Sigmoid colon (tissue), 7 donors: ENCODE results near the gene COL6A1. TPM values are rescaled to one million over a fixed set of nuclear protein-coding genes. Genes with fewer than 3 reads are reported as not detected.

ENCODE experiments used
- DNase-seq: peaks from one replicate; pipeline ENCODE4 v3.0.0-alpha.2; 2019
- H3K27ac ChIP-seq, 4 donors: fragments of 200-600 bp; sonication (generic); one replicate each; pipeline ENCODE4 v1.5.1; 2016 to 2019; ENCODE audit warnings: mild to moderate bottlenecking in 1 of 4
- H3K27me3 ChIP-seq, 3 donors: fragments of 200-600 bp; sonication (generic); one replicate each; pipeline ENCODE4 v1.5.1; 2019; ENCODE audit warnings: mild to moderate bottlenecking in 1 of 3
- H3K36me3 ChIP-seq, 4 donors: fragments of 200-600 bp; sonication (generic); one replicate each; pipeline ENCODE4 v1.5.1; 2016 to 2019
- H3K4me1 ChIP-seq, 4 donors: fragments of 200-600 bp; sonication (generic); one replicate each; pipeline ENCODE4 v1.5.1; 2017 to 2019
- H3K4me3 ChIP-seq, 4 donors: fragments of 200-600 bp; sonication (generic); one replicate each; pipeline ENCODE4 v1.5.1; 2017 to 2019; ENCODE audit warnings: mild to moderate bottlenecking in 2 of 4, moderate library complexity in 1 of 4
- H3K9me3 ChIP-seq, 4 donors: fragments of 200-600 bp in 3 of 4; sonication (generic) in 3 of 4; one replicate each; pipeline versions ENCODE4 v1.5.1 to v1.6.1; 2013 to 2019
- EP300 ChIP-seq, 4 donors: sonication (generic); formaldehyde crosslinking; IDR thresholded peaks; one replicate each; pipeline ENCODE4 v1.6.1; 2017; ENCODE audit warnings: antibody characterized with exemption in 4 of 4
- POLR2A ChIP-seq, 2 donors: fragments of 450-650 bp; IDR thresholded peaks; one replicate each; pipeline ENCODE4 v1.6.1; 2016; ENCODE audit warnings: antibody characterized with exemption in 2 of 2, mild to moderate bottlenecking in 2 of 2, moderate library complexity in 2 of 2
- POLR2AphosphoS5 ChIP-seq, 4 donors: sonication (generic); formaldehyde crosslinking; IDR thresholded peaks; one replicate each; pipeline ENCODE4 v1.6.1; 2017; ENCODE audit warnings: antibody characterized with exemption in 4 of 4
- WGBS, 2 donors: extraction: QIAGEN DNeasy Blood & Tissue Kit; methylation state at CpG; one replicate each; pipeline ENCODE4 v1.1.7; 2013; 5-methylcytosine and 5-hydroxymethylcytosine counted together
- intact Hi-C: fragments of 100-400 bp; cut with DNase I; formaldehyde crosslinking; loops from one replicate; pipeline ENCODE4 v1.15.1; 2023
- polyA plus RNA-seq, 3 donors: library from polyadenylated mRNA; stranded (reverse); fragments of 200-250 nt; gene quantifications; one replicate each; pipeline ENCODE4 v1.2.3, GENCODE V29; 2013
- total RNA-seq, 4 donors: library from RNA; depleted of rRNA; stranded (reverse); fragments of >200 nt; gene quantifications; one replicate each; pipeline ENCODE4 v1.1.0, GENCODE V29; 2016
- TF ChIP-seq, protein P1 (sequence below), 4 experiments: fragments of 450-650 bp in 3 of 4; fragments of 200-600 bp in 1 of 4; IDR thresholded peaks; one replicate each; pipeline ENCODE4 v1.5.1; 2016 to 2019; ENCODE audit warnings: antibody characterized with exemption in 4 of 4, mild to moderate bottlenecking in 3 of 4, moderate library complexity in 2 of 4
- donor health status: healthy with polysubstance abuse.
- donor health status: Bipolar disorder and iron deficiency.
- donor health status: healthy.

Gene COL6A1
- total and polyA plus RNA-seq, 7 donors = 14.3 to 1,755 (median 622) TPM

DNA sequence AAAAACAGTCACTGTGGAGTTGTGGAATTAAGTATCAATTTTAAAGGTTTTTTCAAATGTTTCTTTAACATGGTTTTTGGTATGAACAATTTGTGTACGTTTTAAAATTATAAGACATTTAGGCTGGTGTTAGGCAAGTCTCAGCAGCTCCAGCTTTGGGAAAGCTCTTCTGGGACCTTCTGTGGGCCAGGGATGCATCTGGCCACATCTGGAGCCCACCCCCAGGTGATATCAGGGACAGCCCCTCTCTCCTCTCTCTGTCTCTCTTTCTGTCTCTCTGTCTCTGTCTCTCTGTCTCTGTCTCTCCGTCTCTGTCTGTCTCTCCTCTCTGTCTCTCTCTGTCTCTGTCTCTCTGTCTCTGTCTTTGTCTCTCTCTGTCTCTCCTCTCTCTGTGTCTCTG lies 1.3 kb upstream of the COL6A1 start:
- Histone ChIP-seq H3K4me1 (peaks cover 0 to 64% (median 61%) of the 10 kb centered on the region in 4 donors), H3K36me3 (peaks cover 5 to 18% (median 8%) of the 10 kb centered on the region in 4 donors), H3K4me3 (no peak overlapping the region), H3K27me3 (no peaks in the 10 kb centered on the region), H3K27ac (peak overlapping the region; percentile 90 to 98 (median 98)), H3K9me3 (no peaks in the 10 kb centered on the region)
- intact Hi-C loops = no loop called here
- TF ChIP-seq, protein P1, sequence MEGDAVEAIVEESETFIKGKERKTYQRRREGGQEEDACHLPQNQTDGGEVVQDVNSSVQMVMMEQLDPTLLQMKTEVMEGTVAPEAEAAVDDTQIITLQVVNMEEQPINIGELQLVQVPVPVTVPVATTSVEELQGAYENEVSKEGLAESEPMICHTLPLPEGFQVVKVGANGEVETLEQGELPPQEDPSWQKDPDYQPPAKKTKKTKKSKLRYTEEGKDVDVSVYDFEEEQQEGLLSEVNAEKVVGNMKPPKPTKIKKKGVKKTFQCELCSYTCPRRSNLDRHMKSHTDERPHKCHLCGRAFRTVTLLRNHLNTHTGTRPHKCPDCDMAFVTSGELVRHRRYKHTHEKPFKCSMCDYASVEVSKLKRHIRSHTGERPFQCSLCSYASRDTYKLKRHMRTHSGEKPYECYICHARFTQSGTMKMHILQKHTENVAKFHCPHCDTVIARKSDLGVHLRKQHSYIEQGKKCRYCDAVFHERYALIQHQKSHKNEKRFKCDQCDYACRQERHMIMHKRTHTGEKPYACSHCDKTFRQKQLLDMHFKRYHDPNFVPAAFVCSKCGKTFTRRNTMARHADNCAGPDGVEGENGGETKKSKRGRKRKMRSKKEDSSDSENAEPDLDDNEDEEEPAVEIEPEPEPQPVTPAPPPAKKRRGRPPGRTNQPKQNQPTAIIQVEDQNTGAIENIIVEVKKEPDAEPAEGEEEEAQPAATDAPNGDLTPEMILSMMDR (IDR thresholded peaks at IDR 0.05) = no peak
- TF ChIP-seq POLR2AphosphoS5 (IDR thresholded peaks at IDR 0.05) (no peak), EP300 (IDR thresholded peaks at IDR 0.05) (no peak), POLR2A (IDR thresholded peaks at IDR 0.05) (no peak)
- WGBS, 2 donors = 52 to 79% methylated on average over 2 of the region's 2 CpGs
- DNase-seq = peak; percentile 35

DNA sequence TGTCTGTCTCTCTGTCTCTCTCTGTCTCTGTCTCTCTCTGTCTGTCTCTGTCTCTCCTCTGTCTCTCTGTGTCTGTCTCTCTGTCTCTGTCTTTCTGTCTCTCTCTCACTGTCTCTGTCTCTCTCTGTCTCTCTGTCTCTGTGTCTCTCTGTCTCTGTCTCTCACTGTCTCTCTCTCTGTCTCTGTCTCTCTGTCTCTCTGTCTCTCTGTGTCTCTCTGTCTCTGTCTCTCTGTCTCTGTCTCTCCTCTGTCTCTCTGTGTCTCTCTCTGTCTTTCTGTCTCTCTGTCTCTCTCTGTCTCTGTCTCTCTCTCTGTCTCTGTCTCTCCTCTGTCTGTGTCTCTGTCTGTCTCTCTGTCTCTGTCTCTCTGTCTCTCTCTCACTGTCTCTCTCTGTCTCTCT lies 873 bp upstream of the COL6A1 start:
- H3K4me3 ChIP-seq = peak overlapping the region; percentile 35 to 90 (median 62)
- no peak for DNase-seq
- TF ChIP-seq POLR2AphosphoS5 (IDR thresholded peaks at IDR 0.05) (no peak), POLR2A (IDR thresholded peaks at IDR 0.05) (no peak), EP300 (IDR thresholded peaks at IDR 0.05) (no peak)
- TF ChIP-seq, protein P1 (IDR thresholded peaks at IDR 0.05) = no peak
- no peaks in the 10 kb centered on the region for H3K9me3 ChIP-seq
- peaks cover 0 to 64% (median 61%) of the 10 kb centered on the region in 4 donors for H3K4me1 ChIP-seq
- H3K27me3 ChIP-seq = no peaks in the 10 kb centered on the region
- intact Hi-C loops = no loop called here
- peak overlapping the region; percentile 90 to 98 (median 98) for H3K27ac ChIP-seq
- peaks cover 9 to 22% (median 12%) of the 10 kb centered on the region in 4 donors for H3K36me3 ChIP-seq

DNA sequence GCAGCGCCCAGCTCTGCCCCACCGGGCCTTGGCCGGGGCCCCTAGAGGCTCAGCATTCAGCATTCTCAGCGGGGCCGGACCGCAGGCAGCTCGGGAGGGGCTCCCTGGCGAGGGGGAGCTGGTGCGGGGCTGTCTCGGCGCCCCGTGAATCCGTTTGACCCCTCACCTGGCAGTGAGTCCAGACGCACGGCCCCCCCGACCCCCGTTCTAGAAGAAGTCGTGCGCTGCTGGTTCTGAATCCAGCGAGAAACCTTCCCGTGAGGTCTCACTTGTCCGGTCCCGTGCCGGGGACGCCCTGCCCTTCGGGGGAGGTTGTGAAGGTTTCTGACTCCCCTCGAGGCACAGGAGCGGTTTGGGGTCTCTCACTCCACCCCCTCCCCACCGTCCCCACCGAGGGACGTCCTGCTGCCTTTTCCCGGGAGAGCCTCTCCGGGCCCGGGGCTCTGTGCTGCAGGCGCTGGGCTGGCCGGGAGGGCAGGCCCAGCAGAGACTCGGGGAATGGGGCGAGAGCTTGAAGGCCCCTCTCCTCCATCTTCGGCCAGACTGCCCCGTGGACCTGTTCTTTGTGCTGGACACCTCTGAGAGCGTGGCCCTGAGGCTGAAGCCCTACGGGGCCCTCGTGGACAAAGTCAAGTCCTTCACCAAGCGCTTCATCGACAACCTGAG lies 655 bp downstream of the COL6A1 start:
- DNase-seq = peak; percentile 71
- peaks cover 25 to 37% (median 28%) of the 10 kb centered on the region in 4 donors for H3K36me3 ChIP-seq
- intact Hi-C loops = loop anchor here (2.0 kb wide), 1 partner anchor 41 kb away; no protein-coding TSS in a partner anchor
- 3% methylated on average over 45 of the region's 45 CpGs for WGBS, 2 donors
- H3K9me3 ChIP-seq = no peaks in the 10 kb centered on the region
- H3K4me1 ChIP-seq = peaks cover 0 to 70% (median 65%) of the 10 kb centered on the region in 4 donors
- TF ChIP-seq POLR2A (IDR thresholded peaks at IDR 0.05) (no peak), EP300 (IDR thresholded peaks at IDR 0.05) (no peak)
- TF ChIP-seq, protein P1 (IDR thresholded peaks at IDR 0.05) = no peak
- no peaks in the 10 kb centered on the region for H3K27me3 ChIP-seq
- peak overlapping the region; percentile 95 to 97 (median 97) for H3K27ac ChIP-seq
- H3K4me3 ChIP-seq = peak overlapping the region; percentile 79 to 99 (median 94)

DNA sequence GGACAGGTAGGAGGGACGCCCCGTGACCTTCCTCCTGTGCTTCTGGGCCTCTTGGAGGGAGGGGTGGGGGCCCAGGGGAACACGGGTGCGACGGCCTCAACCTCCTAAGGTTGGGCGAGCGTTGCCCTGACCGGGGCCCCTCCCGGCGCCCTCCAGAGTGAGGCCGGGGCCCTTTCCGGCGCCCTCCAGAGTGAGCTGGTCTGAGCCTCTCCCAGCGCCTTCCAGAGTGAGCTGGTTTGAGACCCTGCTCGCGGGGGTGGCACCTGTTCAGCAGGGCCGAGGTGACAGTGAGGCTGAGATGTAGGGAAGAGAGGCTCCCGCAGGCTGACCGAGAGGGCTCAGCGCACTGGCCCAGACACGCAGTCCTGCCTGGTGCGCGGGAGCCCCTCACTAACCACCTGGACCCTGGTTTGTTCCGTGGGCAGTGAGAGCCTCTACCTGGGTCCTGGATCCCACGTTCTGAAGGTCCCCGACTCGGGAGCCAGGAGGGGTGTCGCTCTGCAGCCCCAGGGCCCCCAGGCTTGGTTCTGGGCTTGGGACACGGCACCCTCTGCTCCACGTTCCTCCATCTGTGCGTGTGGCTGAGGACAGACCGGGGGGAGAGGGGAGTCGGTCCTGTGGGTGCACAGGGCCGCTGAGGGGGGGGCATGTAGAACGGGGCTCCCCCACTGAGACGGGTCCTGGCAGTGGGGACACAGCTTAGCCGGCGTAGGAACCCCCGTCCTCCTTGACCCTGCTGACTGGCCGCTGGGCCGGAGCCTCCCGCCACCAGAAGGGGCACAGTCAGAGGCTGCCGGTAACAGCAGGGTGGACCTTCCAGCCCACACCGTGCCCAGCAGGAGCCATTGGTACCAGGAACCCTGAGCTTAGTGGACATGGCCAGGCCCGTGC lies 1.4 kb downstream of the COL6A1 start:
- Histone ChIP-seq H3K36me3 (peaks cover 29 to 41% (median 31%) of the 10 kb centered on the region in 4 donors), H3K27me3 (no peaks in the 10 kb centered on the region), H3K4me1 (peaks cover 0 to 69% (median 65%) of the 10 kb centered on the region in 4 donors), H3K9me3 (no peaks in the 10 kb centered on the region), H3K27ac (peak overlapping the region; percentile 95 to 97 (median 97)), H3K4me3 (peak overlapping the region; percentile 79 to 99 (median 94))
- peak in 1 of 4 donors; percentile 5 for TF ChIP-seq POLR2AphosphoS5 (IDR thresholded peaks at IDR 0.05)
- TF ChIP-seq POLR2A (IDR thresholded peaks at IDR 0.05) = no peak
- peak; percentile 76 for DNase-seq
- WGBS, 2 donors = 46 to 48% methylated on average over 45 of the region's 45 CpGs
- intact Hi-C loops = loop anchor here (2.0 kb wide), 1 partner anchor 40 kb away; no protein-coding TSS in a partner anchor

DNA sequence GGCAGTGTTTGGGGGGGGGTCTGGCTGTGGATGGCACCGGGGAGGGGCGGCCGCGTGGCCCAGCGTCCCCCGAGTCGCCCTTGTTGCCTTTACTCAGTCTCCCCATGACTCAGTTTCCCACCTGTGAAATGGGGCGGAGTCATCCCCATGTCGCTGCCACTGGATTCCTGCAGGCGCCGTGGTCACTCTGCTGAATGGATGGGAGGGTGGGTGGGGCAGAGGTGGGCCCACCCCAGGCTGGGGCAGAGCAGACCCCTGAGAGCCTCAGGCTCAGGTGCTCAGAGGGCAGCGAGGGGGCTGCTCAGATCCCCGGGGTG lies 2.0 kb downstream of the COL6A1 start:
- intact Hi-C loops = loop anchor here (2.0 kb wide), 1 partner anchor 39 kb away; no protein-coding TSS in a partner anchor
- peaks cover 0 to 66% (median 63%) of the 10 kb centered on the region in 4 donors for H3K4me1 ChIP-seq
- peak; percentile 64 for DNase-seq
- TF ChIP-seq POLR2AphosphoS5 (IDR thresholded peaks at IDR 0.05) (no peak), POLR2A (IDR thresholded peaks at IDR 0.05) (no peak), EP300 (IDR thresholded peaks at IDR 0.05) (no peak)
- TF ChIP-seq, protein P1 (IDR thresholded peaks at IDR 0.05) = no peak
- peak overlapping the region; percentile 79 to 99 (median 94) for H3K4me3 ChIP-seq
- H3K36me3 ChIP-seq = peaks cover 29 to 44% (median 32%) of the 10 kb centered on the region in 4 donors
- no peaks in the 10 kb centered on the region for H3K27me3 ChIP-seq
- H3K9me3 ChIP-seq = no peaks in the 10 kb centered on the region
- H3K27ac ChIP-seq = peak overlapping the region; percentile 95 to 97 (median 97)
- WGBS, 2 donors = 85 to 86% methylated on average over 13 of the region's 13 CpGs
